Neural cell (in vitro differentiated cells): ENCODE data around the gene RIPOR1. TPM values are rescaled to one million over a fixed set of nuclear protein-coding genes. Genes with fewer than 3 reads are reported as not detected.

ENCODE experiments used
- H2AFZ ChIP-seq: fragments of 200-600, 300-800 bp; sonication (generic), shearing (Covaris generic); 2 replicates; pipeline ENCODE4 v1.6.0; 2014; ENCODE audit warnings: low read depth, mild to moderate bottlenecking, antibody characterized with exemption, low read length, moderate library complexity
- H3F3A ChIP-seq: fragments of 200-600 bp; shearing (Covaris generic); 2 replicates; pipeline ENCODE4 v1.6.1; 2016; ENCODE audit warnings: mild to moderate bottlenecking, moderate library complexity, mixed read lengths, antibody characterized with exemption, low read length; ENCODE audit not compliant: insufficient read depth, poor library complexity, severe bottlenecking
- H3K27ac ChIP-seq: fragments of 200-600, 300-800 bp; sonication (generic), shearing (Covaris generic); 2 replicates; pipeline ENCODE4 v1.5.1; 2014; ENCODE audit warnings: mild to moderate bottlenecking, low read length, moderate library complexity
- H3K27me3 ChIP-seq: fragments of 300-800, 200-600 bp; sonication (generic), shearing (Covaris generic); 2 replicates; pipeline ENCODE4 v1.6.0; 2014; ENCODE audit warnings: mild to moderate bottlenecking, low read depth, low read length, moderate library complexity; ENCODE audit not compliant: insufficient read depth
- H3K36me3 ChIP-seq: fragments of 300-800, 200-600 bp; sonication (generic), shearing (Covaris generic); 2 replicates; pipeline ENCODE4 v1.5.1; 2014; ENCODE audit warnings: mild to moderate bottlenecking, antibody characterized with exemption, low read length, moderate library complexity; ENCODE audit not compliant: insufficient read depth
- H3K4me2 ChIP-seq: fragments of 300-800, 200-600 bp; sonication (generic), shearing (Covaris generic); 2 replicates; pipeline ENCODE4 v1.6.0; 2014; ENCODE audit warnings: mild to moderate bottlenecking, low read length
- H3K4me3 ChIP-seq: fragments of 300-800, 200-600 bp; sonication (generic), shearing (Covaris generic); 2 replicates; pipeline ENCODE4 v1.5.1; 2014; ENCODE audit warnings: mild to moderate bottlenecking, low read length, moderate library complexity
- H3K79me2 ChIP-seq: fragments of 200-600 bp; shearing (Covaris generic); replicated peaks from 2 replicates; pipeline ENCODE4 v1.6.0; 2014; ENCODE audit warnings: mild to moderate bottlenecking, low read length, moderate library complexity; ENCODE audit not compliant: insufficient read depth
- H3K9ac ChIP-seq: fragments of 300-800, 200-600 bp; sonication (generic), shearing (Covaris generic); 2 replicates; pipeline ENCODE4 v1.6.1; 2016; ENCODE audit warnings: mild to moderate bottlenecking, low read length, mixed read lengths
- H3K9me2 ChIP-seq: fragments of 200-600 bp; shearing (Covaris generic); 2 replicates; pipeline ENCODE4 v1.6.1; 2016; ENCODE audit warnings: mild to moderate bottlenecking, low read length, mixed read lengths; ENCODE audit not compliant: insufficient read depth
- H3K9me3 ChIP-seq: fragments of 200-600, 300-800 bp; sonication (generic), shearing (Covaris generic); 2 replicates; pipeline ENCODE4 v1.6.1; 2016; ENCODE audit warnings: mild to moderate bottlenecking, mixed run types, low read length, moderate library complexity, mixed read lengths
- H4K20me1 ChIP-seq: fragments of 200-600 bp; shearing (Covaris generic); 2 replicates; pipeline ENCODE4 v1.6.1; 2016; ENCODE audit warnings: mild to moderate bottlenecking, mixed run types; ENCODE audit not compliant: insufficient read depth
- EP300 ChIP-seq: fragments of 450-650 bp; conservative IDR thresholded peaks from 2 replicates; pipeline ENCODE4 v1.6.1; 2014; ENCODE audit warnings: antibody characterized with exemption, mild to moderate bottlenecking, moderate library complexity; ENCODE audit not compliant: poor library complexity, severe bottlenecking
- EZH2 ChIP-seq: fragments of 200-600, 300-800 bp; shearing (Covaris generic), sonication (generic); IDR thresholded peaks from 2 replicates; pipeline ENCODE4 v1.6.1; 2014; ENCODE audit warnings: antibody characterized with exemption, low read length, borderline replicate concordance, mild to moderate bottlenecking; ENCODE audit not compliant: insufficient read depth, poor library complexity, severe bottlenecking
- MXI1 ChIP-seq: fragments of 450-650 bp; conservative IDR thresholded peaks from 2 replicates; pipeline ENCODE4 v1.6.1; 2014; ENCODE audit warnings: antibody characterized with exemption, mild to moderate bottlenecking; ENCODE audit not compliant: poor library complexity, severe bottlenecking
- POLR2AphosphoS5 ChIP-seq: IDR thresholded peaks from 2 replicates; pipeline ENCODE4 v1.6.1; 2012
- RAD21 ChIP-seq: fragments of 450-650 bp; conservative IDR thresholded peaks from 2 replicates; pipeline ENCODE4 v1.6.1; 2014; ENCODE audit warnings: antibody characterized with exemption, mild to moderate bottlenecking, moderate library complexity
- REST ChIP-seq: IDR thresholded peaks from 2 replicates; pipeline ENCODE4 v1.6.1; 2012; ENCODE audit warnings: borderline replicate concordance
- SMC3 ChIP-seq: fragments of 450-650 bp; conservative IDR thresholded peaks from 2 replicates; pipeline ENCODE4 v1.6.1; 2014; ENCODE audit warnings: antibody characterized with exemption, mild to moderate bottlenecking, moderate library complexity; ENCODE audit not compliant: poor library complexity
- TAF1 ChIP-seq: IDR thresholded peaks from 2 replicates; pipeline ENCODE4 v1.6.1; 2012; ENCODE audit warnings: low read depth
- polyA plus RNA-seq: library from polyadenylated mRNA; depleted of rRNA; stranded (reverse); fragments of >200 nt; gene quantifications from 2 replicates; pipeline ENCODE4 v1.2.3, GENCODE V29; 2014
- TF ChIP-seq, protein P1 (sequence below): fragments of 450-650 bp; IDR thresholded peaks from 2 replicates; pipeline ENCODE4 v1.5.1; 2014; ENCODE audit warnings: antibody characterized with exemption, mild to moderate bottlenecking, moderate library complexity; ENCODE audit not compliant: poor library complexity, severe bottlenecking

RIPOR1 gene
- polyA plus RNA-seq, 1 donor from 2014 or later = 13.2 TPM

GRCh38 chr16:67516296-67517154 lies 12.1 kb upstream of the RIPOR1 start:
- H3K9ac ChIP-seq = no peak overlapping the region

GRCh38 chr16:67517155-67517445 lies 11.5 kb upstream of the RIPOR1 start:
- H3K27me3 ChIP-seq = no peaks in the 10 kb centered on the region
- H3K27ac ChIP-seq = no peak overlapping the region
- no peak overlapping the region for H3K4me3 ChIP-seq
- no peaks in the 10 kb centered on the region for H3K9me2 ChIP-seq
- H3K9me3 ChIP-seq = no peaks in the 10 kb centered on the region
- H4K20me1 ChIP-seq = no peaks in the 10 kb centered on the region
- H3K79me2 ChIP-seq = no peaks in the 10 kb centered on the region
- TF ChIP-seq EZH2 (no peak), SMC3 (no peak), EP300 (no peak), TAF1 (no peak), POLR2AphosphoS5 (no peak), REST (no peak), MXI1 (no peak), RAD21 (no peak)
- TF ChIP-seq, protein P1, sequence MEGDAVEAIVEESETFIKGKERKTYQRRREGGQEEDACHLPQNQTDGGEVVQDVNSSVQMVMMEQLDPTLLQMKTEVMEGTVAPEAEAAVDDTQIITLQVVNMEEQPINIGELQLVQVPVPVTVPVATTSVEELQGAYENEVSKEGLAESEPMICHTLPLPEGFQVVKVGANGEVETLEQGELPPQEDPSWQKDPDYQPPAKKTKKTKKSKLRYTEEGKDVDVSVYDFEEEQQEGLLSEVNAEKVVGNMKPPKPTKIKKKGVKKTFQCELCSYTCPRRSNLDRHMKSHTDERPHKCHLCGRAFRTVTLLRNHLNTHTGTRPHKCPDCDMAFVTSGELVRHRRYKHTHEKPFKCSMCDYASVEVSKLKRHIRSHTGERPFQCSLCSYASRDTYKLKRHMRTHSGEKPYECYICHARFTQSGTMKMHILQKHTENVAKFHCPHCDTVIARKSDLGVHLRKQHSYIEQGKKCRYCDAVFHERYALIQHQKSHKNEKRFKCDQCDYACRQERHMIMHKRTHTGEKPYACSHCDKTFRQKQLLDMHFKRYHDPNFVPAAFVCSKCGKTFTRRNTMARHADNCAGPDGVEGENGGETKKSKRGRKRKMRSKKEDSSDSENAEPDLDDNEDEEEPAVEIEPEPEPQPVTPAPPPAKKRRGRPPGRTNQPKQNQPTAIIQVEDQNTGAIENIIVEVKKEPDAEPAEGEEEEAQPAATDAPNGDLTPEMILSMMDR = no peak
- H3K9ac ChIP-seq = no peak overlapping the region
- H3F3A ChIP-seq = no peaks in the 10 kb centered on the region
- H2AFZ ChIP-seq = no peak overlapping the region
- no peaks in the 10 kb centered on the region for H3K36me3 ChIP-seq
- no peak overlapping the region for H3K4me2 ChIP-seq

More at GRCh38 chr16:67516296-67517154, 12.1 kb upstream of the RIPOR1 start:
- no peaks in the 10 kb centered on the region for H3K36me3 ChIP-seq
- no peaks in the 10 kb centered on the region for H3K27me3 ChIP-seq
- no peak overlapping the region for H3K4me3 ChIP-seq
- H3K79me2 ChIP-seq = no peaks in the 10 kb centered on the region
- H4K20me1 ChIP-seq = no peaks in the 10 kb centered on the region
- H2AFZ ChIP-seq = no peak overlapping the region
- H3K9me2 ChIP-seq = no peaks in the 10 kb centered on the region
- H3K9me3 ChIP-seq = no peaks in the 10 kb centered on the region
- no peak overlapping the region for H3K4me2 ChIP-seq
- no peak overlapping the region for H3K27ac ChIP-seq
- H3F3A ChIP-seq = no peaks in the 10 kb centered on the region
- TF ChIP-seq TAF1 (no peak), EZH2 (no peak), RAD21 (no peak), MXI1 (no peak), EP300 (no peak)
